Right renal pelvis (tissue), 4 donors: ENCODE results near the gene ITIH5. TPM values are rescaled to one million over a fixed set of nuclear protein-coding genes. Genes with fewer than 3 reads are reported as not detected.
"Not testable (repeated sequence)": the region's sequence is repeated elsewhere in the genome, so short reads cannot be mapped to it uniquely, and the experiment has no call there.

Source experiments
- DNase-seq, 4 donors: peaks; one replicate each; pipeline ENCODE4 v3.0.0-alpha.2; 2013; ENCODE audit warnings: low read depth in 4 of 4, low spot score in 3 of 4, missing footprints in 1 of 4
- polyA plus RNA-seq, 4 donors: library from polyadenylated mRNA; unstranded; fragments of 120-200 nt; gene quantifications; one replicate each; pipeline ENCODE4 v1.2.1, GENCODE V29; 2013; ENCODE audit not compliant: insufficient read length in 4 of 4

Gene ITIH5
- polyA plus RNA-seq: 10 to 100 TPM; 22.0 to 29.1 (median 26.6) TPM

DNA sequence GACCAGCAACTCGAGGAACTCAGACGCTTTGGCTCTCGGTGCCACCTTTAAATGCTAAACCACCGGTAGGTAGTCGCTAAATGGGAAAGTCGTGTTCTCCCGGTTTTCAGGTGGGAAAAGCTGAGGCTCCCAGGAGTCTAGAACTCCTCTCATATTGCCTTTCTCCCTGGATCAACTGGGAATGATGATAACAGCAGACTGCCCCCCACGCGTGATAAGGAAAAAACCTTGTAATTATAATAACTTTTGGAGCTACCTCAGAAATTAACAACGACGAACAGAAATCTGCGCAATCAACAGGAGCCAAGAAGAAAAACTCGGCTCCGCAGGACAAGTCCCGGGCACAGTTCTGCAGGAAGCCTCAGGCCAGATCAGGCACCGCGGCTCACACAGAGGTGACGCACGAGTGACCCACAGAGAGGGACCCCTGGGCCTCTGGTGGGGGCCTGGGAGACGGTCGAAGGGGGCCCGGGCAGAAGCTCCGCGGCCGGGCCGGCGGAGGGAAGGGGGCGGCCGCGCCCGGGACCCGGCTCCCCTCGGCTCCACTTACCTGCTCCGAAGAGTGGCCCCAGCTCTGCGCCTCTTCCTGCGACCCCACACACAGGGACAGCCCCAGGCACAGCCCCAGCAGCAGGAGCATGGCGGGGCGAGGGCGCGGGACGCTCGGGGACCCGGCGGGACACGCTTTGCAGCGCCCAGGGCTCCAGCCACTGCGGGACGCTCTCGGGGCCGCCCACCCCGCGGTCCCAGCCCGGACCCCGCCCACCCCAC, at the start of gene ITIH5:
Gene ITIH5, minus strand, starts transcription at position 714 of the 771 bp plus-strand sequence. Its CDS starts 74 bp downstream, at position 640.
- no peak for DNase-seq

DNA sequence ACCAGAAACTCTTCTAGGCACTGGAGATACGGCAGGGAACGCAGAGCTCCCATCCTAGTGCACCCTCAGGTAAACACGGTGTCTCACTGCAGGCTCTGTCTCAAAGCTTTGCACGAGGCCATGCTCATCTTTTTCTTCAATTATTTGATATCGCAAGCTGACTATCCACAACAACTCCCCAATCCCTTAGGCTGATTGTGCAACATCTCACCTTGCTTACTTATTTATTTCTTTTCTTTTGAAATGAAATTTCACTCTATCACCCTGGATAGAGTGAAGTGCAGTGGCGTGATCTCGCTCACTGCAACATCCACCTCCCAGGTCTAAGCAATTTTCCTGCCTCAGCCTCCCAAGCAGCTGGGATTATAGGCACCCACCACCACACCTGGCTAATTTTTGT, 48.7 kb upstream of the ITIH5 start:
- no peak for DNase-seq

DNA sequence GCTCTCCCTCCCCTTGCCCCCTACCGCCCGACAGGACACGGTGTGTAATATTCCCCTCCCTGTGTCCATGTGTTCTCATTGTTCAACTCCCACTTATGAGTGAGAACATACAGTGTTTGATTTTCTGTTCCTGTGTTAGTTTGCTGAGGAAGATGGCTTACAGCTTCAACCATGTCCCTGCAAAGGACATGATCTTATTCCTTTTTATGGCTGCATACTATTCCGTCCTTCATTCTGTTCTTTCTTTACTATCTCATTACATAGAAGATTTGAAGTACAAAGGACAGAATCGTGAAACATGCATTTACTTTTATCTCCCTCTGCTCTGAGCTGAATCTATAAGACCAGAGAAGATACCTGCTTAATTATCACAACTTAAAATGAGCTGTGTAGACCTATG, 44.3 kb upstream of the ITIH5 start:
- DNase-seq: not testable (repeated sequence)

DNA sequence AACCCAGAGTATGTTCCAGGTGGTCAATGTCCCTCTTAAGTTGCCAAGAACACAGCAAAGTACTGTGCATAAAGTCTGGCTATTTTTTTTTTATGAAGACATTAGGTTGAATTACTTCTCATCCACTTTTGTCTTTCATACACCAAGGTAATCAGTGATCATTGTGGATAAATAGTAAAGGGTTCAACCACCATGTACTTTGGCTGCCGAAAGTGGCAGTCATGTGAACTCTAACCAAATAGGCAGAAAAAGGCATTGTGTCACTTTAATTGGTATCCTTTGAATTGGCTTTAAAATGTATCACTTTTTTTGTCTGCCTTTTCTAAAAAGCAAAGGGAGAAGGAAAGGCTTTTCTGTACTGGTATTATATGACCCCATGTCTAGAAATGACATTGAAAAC, 43.7 kb upstream of the ITIH5 start:
- DNase-seq: no peak

DNA sequence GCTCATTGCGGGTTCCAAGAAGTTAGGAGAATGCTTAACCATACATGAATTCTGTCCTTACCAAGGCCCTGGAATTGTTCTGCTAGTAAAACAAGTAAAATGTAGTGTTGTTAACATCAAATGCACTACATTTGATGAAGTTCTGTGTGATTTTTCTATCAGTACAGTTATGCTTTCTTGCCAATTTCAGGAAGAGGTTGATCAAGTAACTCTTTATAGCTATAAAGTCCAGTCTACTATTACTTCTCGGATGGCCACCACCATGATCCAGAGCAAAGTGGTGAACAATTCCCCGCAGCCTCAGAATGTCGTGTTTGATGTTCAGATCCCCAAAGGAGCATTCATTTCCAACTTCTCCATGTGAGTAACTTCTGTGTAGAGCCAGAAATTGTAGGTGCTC, 42.1 kb upstream of the ITIH5 start:
- no peak for DNase-seq

DNA sequence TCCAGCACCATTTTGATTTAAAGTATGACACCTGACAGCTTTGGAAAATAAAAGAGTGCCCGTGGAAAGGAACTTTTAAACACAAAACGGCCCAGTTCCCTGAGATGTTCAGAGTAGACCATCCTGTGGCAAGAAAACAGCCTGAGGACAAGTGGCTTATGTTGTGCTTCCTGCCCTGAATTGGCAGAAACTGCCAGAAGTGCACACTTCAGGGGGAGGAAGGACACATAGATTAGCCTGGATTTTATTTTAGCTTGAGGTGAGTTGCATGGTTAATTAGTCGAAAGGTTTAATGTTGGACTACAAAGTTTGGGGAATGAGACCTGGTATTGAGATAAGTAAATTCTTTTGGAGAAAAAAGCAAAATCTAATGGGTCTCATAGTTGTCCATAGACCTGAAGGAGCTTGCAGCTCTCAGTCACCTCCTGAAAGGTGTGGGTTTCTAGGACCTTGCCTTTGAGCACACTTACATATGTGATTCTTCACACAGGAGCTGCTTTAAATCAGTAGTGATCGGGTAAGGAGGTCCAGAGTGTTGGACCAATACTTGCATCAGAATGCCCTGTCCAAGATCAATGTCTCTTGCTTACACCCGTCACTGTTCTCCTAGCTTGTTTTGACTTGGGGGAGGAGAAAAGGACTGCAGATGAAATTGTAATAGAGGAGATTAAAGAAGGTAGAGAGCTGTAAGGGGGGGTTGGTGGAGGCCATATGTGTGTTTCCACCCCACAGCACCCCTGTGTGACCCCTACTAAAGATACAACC, 41.3 kb upstream of the ITIH5 start:
- DNase-seq: no peak

DNA sequence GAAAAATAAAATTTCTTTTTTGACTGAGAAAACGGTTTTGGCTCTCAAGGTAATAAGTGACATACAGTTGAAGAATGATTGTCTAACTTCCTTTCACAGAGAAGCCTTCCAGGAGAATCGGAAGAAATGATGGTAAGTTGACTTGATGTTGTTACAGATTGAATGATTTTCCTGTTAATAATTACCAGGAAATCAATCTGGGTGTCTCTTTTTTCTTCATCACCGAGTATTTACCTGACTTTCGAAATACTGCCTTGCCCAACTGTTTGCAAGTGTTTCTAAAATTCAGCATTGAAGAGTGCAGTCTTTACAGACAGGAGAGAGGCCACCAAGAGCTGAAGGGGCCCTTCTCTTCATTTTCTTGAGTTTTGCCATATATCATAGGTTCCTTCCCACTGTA, 40.3 kb upstream of the ITIH5 start:
- no peak for DNase-seq

DNA sequence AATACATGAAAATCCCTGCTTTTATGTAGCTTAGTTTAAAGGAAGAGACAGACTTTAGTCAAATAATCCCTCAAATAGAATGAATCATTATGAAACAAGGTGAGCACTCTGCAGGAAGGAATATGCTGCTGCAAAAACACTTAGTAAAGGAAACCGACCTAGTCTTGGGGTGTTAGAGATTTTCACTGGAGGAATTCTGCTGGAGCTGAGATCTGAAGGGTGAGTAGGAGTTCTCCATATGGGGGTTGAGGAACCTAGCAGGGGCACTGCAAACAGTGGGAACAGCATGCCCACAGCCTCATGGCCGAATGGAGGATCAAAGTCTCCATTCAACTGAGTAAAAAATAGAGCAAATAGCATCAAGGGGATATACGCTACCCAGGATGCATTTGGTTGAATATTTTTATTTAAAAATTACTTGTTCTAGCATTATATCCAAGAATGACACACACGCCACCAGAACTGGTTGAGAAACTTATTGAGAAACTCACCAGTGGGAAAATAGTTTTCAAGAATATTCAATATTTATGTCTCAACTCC, 39.8 kb upstream of the ITIH5 start:
- DNase-seq: no peak

DNA sequence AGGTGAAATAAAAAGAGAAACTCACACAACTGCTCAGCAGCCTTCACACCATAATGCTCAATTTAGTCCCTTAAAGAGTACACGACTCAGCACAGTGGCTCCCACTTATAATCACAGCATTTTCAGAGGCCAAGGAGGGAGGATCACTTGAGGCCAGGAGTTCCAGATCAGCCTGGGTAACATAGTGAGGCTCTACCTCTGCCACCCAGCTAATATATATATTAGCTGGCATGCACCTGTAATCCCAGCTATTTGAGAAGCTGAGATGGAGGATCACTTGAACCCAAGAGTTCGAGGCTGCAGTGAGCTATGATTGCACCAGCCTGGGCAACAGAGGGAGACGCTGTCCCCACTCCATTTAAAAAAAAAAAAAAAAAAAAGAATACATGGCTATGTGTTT, 38.6 kb upstream of the ITIH5 start:
- no peak for DNase-seq

DNA sequence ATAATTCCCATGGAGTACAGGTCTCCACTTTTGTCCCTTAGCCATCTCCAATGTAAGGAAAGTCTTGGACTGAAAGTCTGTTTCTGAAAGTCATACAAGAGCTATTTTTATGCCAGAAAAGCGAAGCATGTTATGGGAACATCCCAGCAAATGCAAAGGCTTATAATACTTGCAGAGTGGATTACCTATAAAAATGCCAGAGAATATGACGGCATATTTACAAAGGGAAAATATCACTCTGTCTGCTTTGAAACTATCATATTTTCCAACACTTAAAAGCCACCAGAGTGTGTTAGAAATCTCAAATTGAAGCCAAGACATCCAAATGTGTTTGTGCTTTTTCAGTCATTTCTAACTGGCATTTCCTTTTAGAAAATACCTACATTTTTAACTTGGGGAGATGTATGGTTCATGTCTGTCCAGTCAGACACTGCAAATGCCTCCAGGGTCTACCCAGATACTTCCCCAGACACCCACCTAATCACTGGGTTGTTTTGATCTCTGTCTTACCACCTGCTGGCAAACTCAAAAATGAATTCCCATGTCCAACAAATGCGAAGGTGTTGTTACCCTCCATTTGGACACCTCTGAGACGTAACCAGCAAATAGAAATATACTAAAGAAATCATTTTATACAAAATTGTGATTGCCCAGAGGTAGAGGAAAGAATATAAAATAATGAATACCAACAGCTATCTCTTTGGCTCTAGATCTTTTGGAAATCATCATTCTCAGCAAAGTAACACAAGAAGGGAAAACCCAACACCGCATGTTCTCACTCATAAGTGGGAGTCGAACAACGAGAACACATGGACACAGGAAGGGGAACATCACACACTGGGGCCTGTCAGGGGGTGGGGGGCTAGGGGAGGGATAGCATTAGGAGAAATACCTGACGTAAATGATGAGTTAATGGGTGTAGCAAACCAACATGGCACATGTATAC, 37.6 kb upstream of the ITIH5 start:
- DNase-seq: no peak

DNA sequence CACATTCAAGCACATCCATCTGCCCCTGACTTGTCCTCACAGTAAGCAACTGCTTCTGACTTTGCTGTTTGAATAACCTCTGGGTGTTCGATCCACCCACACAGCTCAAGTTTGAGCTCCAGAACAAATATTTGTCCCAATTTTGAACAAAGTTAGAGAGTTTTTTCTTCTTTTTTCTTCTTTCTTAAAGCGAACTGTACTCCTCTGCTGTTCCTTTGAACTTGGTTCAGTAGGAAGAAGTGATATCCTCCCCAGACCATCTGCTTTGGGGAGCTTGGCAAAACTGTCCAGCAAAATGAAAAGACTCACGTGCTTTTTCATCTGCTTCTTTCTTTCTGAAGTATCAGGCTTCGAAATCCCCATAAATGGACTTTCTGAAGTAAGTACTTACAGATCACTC, 36.4 kb upstream of the ITIH5 start, which contains the start of gene ITIH2:
Gene ITIH2, plus strand, starts transcription at position 177 of the 400 bp plus-strand sequence. Its CDS starts 119 bp downstream, at position 296.
- DNase-seq: no peak

DNA sequence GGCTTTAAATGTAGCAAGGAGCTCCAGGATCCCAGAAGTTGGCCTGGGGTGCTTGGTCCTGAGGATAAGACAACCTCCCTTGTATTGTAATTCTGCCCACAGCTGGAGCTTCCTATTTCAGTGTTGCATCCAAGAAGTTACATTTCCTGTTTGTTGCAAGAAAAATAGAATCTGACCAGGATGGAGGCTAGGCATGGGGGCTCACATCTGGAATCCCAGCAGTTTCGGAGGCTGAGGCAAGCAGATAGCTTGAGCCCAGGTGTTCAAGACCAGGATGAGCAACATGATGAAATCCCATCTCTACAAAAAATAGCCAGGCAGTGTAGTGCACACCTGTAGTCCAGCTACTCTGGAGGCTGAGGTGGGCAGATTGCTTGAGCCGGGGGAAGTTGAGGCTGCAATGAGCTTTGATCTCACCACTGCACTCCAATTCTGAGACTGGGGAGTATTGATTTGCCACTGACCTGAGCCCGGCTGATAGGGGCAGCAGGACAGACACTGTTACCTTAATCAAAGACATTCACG, 35.6 kb upstream of the ITIH5 start:
- no peak for DNase-seq

DNA sequence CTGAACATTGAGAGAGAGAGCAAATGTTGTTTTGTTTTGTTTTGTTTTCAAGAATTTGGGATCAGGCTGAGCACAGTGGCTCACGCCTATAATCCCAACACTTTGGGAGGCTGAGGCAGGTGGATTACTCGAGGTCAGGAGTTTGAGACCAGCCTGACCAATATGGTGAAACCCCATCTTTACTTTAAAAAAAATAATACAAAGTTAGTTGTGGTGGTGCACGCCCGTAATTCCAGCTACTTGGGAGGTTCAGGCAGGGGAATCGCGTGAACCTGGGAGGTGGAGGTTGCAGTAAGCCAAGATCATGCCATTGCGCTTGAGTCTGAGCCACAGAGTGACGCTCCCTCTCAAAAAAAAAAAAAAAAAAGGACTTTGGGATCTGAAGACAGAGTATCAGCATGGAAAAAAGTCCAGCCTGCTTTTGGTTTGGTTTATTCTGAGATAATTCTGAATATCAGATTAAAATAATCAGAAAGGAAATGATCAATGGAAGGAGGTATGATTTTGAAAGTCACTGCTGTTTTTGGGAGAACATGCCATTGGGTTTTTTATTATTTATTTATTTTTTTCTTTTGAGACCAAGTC, 34.5 kb upstream of the ITIH5 start:
- no peak for DNase-seq

DNA sequence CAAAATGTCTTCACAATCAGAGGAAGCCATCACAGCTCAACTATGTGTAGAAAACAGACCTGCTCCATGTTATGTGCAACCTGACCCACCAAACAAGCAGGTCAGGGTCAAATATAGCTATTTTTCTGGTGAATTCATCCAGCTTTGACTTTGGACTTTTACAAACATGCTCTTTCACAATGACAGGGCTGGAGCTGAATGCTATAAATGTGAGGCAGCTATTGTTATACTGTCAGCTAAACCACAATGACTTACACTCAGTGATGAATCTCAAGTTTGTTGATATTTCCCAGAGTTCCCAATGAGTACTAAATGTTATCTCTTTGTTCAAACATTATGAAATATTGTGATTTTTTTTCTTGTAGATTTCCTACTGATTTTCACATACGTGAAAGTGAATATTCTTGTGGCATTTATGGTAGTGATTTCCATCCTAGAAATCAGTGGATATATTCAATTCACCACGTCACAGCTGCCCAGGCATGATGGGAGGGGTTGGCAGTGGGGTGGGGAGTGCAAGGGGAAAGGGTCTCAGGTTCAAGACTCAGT, 33.9 kb upstream of the ITIH5 start:
- DNase-seq: no peak

DNA sequence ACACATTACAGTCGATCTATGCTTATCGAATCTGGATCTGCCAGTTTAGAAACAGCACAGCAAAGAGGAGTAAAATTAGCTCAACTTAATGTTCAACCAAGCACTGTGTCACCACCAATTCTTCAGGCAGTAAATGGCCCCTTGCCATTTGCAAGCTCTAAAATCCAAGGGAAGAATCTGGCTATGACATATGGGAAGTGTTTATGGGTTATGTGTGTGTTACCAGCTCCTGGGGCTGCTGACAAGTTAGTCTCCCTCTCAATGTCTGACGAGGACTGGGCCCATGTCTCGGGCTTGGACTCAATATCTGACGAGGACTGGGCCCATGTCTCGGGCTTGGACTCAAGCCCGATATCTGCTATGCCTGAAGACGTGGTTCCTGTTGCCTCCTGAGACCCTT, 30.7 kb upstream of the ITIH5 start:
- DNase-seq: no peak

DNA sequence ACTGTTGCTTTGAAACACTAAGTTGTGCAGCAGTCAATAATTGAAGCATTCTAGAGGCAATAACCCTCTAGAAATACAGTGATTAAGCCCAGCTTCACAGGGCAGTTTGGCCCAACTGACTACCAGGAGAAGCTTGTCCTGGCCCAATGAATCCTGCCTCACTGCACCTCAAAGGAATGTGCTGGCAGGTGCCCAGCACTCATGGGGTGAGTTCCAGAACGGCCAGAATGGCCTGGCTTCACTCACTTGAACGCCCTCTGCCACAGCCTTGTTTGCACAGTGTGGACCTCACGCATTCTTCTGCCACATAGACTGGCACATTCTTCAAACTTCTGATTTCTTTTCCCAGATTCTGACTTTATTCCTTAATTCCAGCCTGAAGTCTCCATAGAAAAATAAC, 29.8 kb upstream of the ITIH5 start:
- no peak for DNase-seq

DNA sequence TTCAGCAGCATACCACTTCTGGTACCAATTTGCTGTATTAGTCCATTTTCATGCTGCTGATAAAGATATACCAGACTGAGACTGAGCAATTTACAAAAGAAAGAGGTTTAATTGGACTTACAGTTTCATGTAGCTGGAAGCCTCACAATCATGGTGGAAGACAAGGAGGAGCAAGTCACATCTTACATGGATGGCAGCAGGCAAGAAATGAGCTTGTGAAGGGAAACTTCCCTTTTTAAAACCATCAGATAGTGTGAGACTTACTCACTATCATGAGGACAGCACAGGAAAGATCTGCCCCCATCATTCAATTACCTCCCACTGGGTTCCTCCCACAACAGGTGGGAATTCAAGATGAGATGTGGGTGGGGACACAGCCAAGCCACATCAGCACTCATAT, 26.4 kb upstream of the ITIH5 start:
- DNase-seq: not testable (repeated sequence)

DNA sequence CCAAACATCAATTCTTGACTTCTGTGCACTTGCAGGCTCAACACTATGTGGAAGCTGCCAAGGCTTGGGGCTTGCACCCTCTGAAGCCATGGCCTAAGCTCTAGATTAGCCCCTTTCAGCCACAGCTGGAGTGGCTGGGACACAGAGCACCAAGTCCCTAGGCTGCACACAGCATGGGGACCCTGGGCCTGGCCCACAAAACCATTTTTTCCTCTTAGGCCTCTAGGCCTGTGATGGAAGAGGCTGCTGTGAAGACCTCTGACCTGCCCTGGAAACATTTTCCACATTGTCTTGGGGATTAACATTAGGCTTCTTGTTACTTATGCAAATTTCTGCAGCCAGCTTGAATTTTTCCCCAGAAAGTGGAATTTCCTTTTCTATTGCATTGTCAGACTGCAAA, 25.6 kb upstream of the ITIH5 start:
- DNase-seq: not testable (repeated sequence)

DNA sequence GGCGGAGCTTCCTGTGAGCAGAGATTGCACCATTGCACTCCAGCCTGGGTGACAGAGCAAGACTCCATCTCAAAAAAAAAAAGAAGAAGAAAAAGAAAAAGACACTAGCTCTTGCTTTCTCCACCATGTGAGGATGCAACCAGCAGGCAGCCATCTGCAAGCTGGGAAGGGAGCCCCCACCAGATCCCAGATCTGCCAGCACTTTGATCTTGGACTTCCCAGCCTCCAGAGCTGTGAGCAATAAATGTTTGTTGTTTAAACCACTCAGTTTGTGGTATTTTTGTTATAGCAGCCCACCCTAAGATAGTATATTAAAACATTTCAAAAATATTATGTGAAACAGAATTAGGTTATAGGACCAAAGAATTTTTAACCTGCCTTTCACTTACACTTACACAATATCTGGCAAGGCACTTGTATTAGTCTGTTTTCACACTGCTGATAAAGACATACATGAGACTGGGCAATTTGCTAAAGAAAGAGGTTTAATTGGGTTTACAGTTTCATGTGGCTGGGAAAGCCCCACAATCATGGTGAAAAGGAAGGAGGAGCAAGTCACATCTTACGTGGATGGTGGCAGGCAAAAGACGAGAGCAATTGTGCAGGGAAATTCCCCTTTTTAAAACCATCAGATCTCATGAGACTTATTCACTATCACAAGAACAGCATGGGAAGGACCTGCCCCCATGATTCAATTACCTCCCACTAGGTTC, 24.3 kb upstream of the ITIH5 start:
- not testable (repeated sequence) for DNase-seq
